D341Med (cell line): Measurements from ENCODE around the gene SKI.
"Not testable (repeated sequence)": the region's sequence is repeated elsewhere in the genome, so short reads cannot be mapped to it uniquely, and the experiment has no call there.

Experiments
- DNase-seq: peaks from one replicate; pipeline ENCODE4 v3.0.0; 2012; ENCODE audit warnings: low spot score

Gene SKI

DNA sequence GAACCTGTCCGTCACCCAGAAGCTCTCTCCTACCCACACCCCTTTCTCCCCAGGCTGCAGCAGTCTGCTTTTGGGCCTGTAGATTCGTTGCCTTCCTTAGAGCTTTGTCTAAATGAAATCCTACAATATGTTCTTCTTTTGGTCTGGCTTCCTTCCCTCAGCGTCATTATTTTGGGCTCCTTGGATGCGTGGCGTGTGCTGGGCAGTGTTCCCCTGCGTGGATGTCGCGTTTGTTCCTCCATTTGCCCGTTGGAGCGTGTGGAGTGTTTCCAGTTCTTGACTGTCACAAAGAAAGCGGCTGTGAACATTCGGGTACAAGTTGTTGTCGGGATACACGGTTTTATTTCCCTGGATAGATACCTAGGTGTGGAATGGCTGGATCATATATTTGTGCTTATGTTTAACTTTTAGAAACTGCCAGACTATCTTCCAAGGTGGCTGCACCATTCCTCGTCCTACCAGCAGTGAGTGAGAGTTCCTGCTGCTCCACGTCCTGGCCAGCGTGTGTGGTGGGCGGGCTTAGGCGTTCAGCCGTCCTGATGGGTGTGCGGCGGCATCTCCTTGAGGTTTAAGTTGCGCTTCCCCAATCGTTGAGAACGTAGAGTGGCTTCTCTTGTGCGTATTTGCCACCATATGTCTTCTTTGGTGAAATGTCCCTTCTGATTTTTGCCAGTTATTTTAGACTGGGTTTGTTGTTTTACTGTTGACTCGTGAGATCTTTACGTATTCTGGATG is 31.7 kb downstream of the SKI start:
- DNase-seq, result no peak

DNA sequence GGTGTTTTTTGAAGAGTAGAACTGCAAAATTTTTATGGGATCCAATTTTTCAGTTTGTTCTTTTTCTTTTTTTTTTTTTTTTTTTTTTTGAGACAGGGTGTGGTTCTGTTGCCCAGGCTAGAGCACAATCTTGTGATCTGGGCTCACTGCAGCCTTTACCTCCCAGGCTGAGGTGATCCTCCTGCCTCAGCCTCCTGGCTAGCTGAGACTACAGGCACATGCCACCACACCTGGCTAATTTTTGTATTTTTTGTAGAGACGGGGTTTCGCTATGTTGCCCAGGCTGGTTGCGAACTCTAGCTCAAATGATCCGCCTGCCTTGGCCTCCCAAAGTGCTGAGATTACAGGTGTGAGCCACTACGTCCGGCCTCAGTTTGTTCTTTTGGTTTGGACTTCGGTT is 32.4 kb downstream of the SKI start:
- not testable (repeated sequence) for DNase-seq

DNA sequence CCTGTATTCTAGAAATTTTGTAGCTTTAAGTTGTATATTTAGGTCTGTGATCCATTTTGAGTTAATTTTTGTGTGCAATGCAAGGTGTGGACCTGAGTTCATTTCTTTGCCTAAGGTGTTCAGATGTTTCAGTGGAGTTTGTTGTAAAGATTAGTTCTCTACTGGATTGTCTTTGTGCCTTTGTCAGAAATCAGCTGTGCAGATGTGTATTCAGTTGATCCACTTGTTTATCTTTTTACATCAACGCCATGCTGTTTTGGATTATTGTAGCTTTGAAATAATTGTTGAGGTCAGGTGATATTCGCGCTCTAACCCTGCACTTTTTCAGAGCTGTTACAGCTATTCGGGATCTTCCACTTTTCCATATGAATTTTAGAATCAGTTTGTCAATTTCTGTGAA is 32.8 kb downstream of the SKI start:
- DNase-seq, result no peak

DNA sequence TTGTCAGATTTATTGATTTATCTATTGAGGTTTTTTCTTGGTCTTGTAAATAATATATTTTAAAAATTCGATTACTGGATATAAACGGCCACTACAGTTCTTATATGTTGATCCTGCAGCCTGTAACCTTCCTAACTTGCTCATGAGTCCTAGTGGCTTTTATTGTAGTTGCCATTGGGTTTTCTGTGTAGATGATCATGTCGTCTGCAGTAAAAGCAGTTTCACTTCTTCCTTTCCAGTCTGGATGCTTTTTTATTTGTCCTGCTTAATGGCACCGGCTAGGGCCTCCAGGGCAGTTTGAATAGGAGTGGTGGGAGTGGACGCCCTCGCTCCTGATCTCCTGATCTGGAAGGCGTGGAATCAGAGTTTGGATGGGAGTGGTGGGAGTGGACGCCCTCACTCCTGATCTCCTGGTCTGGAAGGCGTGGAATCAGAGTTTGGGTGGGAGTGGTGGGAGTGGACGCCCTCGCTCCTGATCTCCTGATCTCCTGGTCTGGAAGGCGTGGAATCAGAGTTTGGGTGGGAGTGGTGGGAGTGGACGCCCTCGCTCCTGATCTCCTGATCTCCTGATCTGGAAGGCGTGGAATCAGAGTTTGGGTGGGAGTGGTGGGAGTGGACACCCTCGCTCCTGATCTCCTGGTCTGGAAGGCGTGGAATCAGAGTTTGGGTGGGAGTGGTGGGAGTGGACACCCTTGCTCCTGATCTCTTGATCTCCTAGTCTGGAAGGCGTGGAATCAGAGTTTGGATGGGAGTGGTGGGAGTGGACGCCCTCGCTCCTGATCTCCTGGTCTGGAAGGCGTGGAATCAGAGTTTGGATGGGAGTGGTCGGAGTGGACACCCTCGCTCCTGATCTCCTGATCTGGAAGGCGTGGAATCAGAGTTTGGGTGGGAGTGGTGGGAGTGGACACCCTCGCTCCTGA is 33.6 kb downstream of the SKI start:
- not testable (repeated sequence) for DNase-seq

- DNase-seq, result no peak
Observed at GRCh38 chr1:2266301-2266975, 38.3 kb downstream of the SKI start.

GRCh38 chr1:2267051-2267830 is 39.1 kb downstream of the SKI start:
- no peak for DNase-seq

- no peak for DNase-seq
Observed at GRCh38 chr1:2267862-2268261, 39.7 kb downstream of the SKI start.

DNA sequence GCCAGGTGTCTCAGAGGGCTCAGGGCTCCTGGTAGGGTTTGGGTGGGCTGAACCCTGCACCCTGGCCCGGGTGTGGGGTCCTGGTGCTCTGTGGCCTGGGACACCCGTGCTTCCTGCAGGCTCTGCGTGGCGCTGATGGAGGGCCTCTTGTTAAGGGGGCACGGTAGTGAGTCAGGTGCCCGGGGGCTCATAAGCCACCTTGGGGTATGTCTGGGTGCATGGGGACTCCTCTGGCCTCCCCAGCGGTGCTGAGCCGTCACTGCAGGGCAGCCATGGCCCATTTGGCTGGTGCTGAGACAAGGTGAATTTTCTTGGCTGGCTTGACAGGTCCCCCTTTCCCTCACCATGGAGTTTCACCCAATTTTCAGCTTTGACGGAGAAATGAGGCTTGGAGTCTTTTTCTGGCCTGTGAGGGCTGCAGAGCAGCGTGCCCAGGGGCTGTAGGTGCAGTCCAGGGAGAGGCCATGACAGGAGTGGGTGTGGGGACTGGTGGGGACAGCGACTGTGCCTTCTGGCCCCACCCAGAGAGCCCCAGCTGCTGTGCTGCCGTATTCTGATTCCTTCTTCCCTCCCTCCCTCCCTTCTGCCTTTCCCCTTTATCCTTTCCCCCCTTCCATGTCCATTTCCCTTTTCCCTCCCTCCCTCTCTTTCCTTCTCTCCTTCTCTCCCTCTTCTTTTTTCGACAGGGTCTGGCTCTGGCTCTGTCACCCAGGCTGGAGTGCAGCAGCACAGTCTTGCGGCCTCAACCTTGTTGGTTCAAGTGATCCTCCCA is 40.4 kb downstream of the SKI start:
- DNase-seq, result no peak

- no peak for DNase-seq
Observed at GRCh38 chr1:2269193-2269921, 41.2 kb downstream of the SKI start.

GRCh38 chr1:2269922-2270259 is 41.8 kb downstream of the SKI start:
- no peak for DNase-seq

DNA sequence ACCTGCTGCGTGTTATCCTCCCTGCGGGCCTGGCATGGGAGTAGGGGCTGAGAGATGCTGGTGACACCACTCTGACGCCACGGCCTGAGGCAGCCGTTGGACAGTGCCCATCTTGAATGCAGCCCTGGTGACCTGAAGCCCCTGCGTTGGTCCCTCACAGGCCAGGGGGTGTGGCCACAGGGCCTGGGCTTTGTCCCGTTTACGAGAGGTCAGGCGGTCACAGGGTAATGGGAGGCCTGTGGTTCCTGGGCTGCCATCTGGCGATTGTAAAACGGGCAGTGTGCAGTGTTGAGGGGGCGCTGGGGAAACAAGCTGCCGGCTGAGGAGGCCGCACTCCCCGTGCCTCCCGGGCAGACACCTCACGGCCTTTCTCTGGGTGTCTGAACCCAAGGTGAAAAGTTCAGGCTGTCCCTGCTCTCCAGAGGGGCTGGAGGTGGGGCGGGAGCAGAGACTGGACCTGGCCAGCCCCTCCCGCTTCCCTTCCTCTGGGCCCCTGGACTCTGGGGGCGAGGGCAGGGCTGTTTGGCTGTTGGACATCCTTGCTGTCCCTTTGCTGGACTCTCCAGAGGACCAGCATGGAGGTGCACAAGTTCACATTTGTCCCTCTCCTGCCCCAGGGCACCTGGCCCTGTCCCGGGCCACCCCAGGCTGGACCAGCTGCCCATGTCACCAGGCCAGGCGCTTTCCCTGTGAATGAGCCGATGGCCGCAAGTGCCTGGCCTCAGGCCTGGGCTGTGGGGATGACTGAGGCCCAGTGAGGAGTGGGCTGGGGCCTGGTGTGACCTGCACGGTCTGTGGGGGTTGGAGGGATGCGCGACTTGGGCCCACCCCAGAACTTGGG is 42.4 kb downstream of the SKI start:
- DNase-seq, result no peak

- no peak for DNase-seq
Observed at GRCh38 chr1:2271211-2271721, 43.1 kb downstream of the SKI start.

DNA sequence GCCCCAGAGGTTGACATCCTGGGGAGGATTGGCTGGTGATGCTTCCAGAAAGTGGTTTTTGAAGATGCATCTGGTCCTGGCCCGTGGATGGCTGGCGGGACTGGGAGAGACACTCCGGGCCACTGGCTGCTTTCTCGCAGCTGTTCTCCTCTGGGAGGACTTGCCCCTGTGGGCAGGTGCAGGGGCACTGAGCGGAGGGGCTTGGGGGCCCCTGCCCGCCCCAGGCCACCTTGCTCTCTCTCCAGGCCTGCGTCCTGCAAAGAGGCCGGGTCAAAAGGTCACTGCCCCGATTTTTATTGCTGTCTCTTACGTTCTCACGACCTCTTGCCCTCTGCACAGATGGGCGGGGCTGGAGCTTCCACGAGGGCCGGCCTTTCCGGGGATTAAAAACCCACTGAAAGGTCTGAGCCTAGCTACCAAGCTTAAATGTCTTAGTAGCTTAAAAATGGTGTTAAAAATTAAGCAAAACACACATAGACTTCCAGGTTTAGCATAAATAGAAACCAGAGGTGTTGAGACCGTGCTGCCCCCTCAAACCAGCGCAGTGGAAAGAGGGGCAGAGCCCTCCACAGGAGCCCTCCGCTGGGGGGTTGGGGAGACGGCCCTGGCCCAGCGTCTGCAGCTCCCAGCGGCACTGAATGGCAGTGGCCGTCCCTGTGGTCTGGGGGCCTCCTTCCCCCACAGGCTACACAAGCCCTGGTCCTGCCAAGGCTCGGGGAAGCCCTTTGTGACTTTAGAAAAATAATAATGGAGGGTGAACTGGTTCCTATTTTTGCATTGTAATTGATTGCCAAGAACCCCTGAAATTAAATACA is 43.9 kb downstream of the SKI start:
- no peak for DNase-seq

GRCh38 chr1:2272686-2273400 is 44.7 kb downstream of the SKI start:
- DNase-seq, result no peak

DNA sequence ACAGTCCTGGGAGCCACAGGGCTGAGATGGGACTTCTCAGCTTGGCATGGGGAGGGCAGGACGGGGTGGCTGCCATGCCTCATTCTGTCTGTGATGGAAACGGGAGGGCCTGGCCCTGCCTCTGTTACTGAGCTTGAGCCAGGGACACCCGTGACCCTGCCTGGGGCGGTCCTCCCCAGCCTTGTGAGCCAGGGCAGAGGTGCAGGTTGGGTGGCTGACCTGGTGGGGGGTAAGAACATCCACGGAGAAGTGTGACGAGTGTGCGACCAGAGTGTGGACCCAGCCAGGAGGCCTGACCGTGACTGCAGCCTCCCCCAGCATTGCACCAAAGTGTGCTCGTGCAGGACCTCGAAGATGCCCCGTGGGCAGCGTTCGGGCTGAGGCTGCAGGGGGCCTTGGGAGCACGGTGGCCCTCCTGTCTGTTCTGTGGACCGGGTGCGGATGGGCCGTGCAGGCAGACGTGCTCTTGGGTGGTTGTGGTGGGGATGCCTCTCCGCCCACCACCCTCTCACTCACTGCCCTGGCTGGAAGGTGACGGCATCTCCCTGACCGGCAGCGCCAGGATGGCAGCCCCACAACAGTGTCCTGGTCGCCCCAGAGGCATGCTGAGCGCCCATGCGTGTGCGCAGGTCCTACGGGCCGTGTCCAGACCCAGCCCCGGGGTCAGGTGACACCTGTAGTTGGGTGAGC is 45.4 kb downstream of the SKI start:
- DNase-seq, result no peak

GRCh38 chr1:2274231-2274928 is 46.3 kb downstream of the SKI start:
- DNase-seq, result no peak
